GM21825 (cell line): ENCODE measurements around the gene C8G.

Source experiments
- ATAC-seq: cut with Tn5 transposase; IDR thresholded peaks from one replicate; pipeline ENCODE4 v1.9.1; 2021; ENCODE audit warnings: mild to moderate bottlenecking, moderate library complexity; ENCODE audit not compliant: unreplicated experiment

The C8G gene

DNA sequence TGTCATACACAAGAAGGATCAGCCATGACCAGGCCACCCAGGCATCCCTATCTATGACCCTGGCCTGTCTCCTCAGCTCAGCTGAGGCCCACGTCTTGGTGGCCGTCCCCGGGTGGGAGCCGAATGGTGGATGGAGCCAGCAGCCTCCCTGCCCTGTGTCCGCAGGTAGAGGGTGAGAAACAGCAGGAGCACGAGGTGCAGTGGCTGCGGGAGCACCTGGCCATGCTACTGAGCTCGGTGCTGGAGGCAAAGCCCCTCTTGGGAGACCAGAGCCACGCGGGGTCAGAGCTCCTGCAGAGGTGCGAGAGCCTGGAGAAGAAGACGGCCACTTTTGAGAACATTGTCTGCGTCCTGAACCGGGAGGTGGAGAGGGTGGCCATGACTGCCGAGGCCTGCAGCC lies 25.0 kb upstream of the C8G start:
- ATAC-seq = no peak

DNA sequence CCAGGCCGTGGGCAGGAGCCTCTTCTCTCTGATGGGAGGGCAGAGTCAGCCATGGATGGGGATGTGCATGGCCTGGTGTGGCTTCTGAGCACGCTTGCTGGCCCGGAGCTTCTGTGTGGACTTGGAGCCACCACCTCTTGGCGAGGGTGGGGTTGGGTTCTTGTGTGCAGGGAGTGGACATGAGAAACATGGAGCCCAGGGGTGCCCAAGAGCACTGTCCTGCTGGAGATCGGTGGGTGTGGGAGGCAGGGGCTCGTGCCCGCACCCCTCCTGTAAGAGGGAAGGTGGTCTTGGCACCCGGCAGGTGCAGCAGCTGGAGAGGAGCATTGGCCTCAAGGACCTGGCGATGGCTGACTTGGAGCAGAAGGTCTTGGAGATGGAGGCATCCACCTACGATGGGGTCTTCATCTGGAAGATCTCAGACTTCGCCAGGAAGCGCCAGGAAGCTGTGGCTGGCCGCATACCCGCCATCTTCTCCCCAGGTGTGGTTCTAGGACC lies 24.3 kb upstream of the C8G start:
- no peak for ATAC-seq

DNA sequence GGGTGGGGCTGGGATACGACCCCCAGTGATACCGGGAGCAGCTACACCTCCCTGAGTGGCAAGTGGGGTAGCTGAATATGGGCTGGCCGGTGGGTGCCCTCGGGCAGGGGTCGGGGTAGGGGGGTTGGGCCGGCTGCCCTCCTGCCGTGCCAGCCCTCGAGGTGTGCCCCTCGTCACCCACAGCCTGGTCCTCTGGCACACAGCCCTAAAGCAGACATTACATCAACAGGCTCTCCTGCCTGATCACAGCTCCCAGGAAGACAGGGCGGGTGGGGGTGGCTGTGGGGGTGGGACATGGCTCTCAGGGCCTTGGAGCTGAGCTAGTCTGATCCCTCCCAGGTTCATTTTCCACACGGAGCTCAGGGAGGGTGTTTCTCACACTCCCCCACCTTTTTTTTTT lies 23.7 kb upstream of the C8G start:
- no peak for ATAC-seq

DNA sequence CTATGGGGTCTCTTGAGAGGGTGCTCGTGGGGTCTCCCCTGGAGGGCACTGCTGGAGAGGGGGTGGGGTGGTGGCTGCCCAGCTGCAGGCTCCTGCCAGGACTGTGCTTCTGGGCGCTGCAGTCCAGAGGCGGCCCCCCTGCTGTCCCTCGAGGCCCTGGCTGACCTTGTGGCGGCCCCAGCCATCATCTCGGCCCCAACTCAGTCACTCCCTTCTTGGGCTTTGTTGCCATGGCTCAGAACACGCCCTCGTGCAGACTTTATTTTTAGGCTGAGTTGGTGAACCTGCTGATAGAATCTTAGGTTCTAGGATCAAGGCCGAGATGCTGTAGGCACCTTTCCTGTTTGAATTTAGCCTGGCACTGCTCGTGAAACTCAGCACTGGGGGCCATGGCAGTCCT lies 23.3 kb upstream of the C8G start:
- no peak for ATAC-seq

DNA sequence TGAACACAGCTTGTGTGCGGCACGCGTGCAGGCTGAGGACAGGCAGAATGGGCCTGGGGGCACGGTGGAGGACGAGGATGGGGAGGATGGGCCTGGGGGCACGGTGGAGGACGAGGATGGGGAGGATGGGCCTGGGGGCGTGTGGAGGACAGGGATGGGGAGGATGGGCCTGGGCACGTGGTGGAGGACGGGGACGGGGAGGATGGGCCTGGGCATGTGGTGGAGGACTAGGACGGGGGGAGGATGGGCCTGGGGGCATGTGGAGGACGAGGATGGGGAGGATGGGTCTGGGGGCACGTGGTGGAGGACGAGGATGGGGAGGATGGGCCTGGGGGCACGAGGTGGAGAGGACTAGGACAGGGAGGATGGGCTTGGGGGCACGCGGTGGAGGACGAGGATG lies 22.5 kb upstream of the C8G start:
- no peak for ATAC-seq

DNA sequence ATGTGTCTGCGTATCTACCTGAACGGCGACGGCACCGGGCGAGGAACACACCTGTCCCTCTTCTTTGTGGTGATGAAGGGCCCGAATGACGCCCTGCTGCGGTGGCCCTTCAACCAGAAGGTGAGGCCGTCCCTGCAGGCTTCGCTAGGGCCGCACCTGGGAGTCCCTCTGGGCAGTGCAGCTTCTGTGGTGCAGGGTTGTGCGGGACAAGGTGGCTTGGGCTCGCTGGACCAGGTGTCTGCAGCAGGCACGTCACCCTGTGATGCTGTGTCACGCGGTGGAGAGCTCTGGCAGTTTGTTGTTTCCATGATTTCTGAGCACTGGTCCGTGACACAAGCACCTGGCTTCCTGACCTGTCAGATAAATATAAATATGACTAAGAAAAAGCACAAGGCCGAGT lies 21.2 kb upstream of the C8G start:
- no peak for ATAC-seq

DNA sequence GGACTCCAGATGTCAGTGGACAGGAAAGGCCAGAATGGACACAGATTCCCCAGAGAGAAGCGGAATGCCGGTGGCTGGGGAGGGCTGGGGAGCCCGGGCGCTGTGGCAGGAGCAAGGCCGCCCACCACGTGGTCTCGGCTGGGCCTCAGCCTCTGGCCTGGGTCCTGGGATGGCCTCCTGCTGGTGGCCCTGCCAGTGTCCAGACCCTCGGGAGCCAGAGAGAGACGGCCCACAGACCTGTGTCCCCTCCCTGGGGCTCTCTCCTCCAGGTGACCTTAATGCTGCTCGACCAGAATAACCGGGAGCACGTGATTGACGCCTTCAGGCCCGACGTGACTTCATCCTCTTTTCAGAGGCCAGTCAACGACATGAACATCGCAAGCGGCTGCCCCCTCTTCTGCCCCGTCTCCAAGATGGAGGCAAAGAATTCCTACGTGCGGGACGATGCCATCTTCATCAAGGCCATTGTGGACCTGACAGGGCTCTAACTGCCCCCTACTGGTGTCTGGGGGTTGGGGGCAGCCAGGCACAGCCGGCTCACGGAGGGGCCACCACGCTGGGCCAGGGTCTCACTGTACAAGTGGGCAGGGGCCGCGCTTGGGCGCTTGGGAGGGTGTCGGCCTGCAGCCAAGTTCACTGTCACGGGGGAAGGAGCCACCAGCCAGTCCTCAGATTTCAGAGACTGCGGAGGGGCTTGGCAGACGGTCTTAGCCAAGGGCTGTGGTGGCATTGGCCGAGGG lies 19.5 kb upstream of the C8G start:
- ATAC-seq = no peak

DNA sequence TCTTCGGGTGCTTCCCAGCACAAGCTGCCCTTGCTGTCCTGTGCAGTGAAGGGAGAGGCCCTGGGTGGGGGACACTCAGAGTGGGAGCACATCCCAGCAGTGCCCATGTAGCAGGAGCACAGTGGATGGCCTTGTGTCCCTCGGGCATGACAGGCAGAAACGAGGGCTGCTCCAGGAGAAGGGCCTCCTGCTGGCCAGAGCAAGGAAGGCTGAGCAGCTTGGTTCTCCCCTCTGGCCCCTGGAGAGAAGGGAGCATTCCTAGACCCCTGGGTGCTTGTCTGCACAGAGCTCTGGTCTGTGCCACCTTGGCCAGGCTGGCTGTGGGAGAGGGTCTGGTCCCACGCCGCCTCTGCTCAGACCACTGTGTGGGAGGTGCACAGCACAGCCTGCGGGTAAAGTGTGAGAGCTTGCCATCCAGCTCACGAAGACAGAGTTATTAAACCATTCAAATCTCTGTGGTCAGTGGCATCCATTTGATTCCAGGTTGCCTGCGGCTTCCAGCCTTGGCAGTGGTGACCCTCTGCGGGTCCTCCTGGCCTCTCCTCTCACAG lies 18.8 kb upstream of the C8G start:
- no peak for ATAC-seq

DNA sequence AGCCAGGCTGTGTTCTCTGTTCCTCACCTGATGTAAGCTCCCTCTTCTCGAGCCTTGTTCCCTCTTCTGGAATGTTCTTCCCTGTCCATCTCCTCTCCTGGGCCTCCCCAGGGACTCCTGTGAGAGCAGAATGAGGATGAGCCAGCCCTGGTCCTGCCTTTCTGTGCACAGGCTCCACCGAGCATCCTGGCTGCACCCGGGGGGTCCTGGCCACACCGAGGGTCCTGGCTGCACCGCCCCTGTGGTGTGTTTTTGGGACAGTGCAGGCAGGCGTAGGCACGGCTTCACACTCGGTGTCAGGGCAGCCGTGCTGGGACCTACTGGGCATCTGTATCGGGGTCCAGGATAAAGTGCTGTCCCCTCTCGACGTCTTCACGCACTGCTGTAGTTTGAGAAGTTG lies 18.3 kb upstream of the C8G start:
- no peak for ATAC-seq

DNA sequence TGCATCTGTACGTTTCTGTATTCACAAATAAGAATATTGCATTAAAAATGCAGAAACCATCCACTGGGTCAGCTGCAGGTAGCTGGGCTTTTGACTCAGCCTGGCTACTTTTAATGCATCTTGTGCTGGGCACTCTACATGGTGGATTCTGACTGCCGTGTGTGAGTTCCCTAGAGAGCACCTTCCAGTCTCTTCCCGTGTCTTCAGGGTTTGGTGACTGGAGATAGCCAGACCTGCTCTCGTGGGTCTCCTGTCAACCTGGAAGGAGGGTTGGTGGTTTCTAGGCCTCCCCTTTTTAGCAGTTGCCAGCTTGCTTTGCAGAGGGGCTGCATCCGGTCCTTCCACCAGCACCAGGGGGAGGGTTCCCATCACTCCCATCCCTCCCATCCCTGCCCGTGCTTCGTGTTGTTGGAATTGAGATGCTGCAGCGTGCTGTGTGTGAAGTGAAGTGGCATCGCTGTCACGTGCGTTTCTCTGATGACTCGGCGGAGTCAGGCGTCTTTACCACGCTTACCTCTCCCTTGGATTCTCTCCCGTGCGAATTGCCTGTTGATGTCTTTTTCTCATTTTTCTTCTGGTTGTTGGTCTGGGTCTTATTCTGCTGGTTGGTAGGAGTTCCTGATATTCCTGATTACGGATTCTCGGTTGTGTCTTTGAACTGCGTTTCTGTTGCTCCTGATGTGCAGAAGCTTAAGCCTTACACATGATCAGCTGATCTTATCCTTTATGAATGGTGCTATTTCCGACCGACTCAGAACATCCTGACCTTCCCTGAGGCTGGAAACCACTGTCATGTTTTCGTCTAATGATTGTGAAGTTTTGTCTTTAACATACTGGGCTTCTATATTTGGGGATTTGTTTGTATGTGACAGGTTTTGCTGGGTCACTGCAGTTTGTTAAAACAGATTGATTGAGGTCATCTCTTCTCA lies 17.4 kb upstream of the C8G start:
- no peak for ATAC-seq

DNA sequence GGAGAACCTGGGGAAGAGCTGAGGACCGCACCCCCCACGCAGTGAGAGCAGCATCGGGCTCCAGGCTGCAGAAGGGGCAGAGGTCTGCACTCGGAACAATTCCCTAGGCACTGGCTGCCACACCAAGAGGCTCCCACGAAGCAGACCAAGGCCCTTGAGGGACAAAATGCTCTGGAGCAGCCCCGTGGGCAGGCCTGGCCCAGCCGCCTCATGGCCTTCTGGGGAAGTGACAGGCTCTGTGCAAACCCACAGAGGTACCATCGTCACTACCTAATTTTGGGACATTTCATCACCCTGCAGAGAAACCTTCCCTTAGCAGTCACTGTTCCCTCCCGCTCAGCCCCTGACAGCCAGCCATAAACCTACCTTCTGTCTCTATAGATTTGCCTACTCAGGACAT lies 16.5 kb upstream of the C8G start:
- ATAC-seq = no peak

DNA sequence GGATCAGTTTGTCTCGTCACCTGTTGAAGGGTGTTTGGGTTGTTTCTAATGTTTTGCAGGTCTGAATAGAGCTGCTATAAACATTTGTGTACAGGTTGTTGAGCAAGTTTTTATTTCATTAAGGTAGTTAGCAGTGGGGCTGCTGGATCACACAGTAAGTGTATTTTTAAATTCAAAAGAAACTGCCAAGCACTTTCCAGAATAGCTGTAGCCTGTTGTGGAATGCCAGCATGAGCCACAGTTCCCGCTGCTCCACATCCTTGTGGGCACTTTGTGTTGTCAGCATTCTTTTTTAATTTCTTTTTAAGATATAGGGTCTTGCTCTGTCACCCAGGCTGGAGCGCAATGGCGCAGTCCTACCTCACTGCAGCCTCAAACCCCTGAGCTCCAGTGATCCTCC lies 15.0 kb upstream of the C8G start:
- no peak for ATAC-seq

DNA sequence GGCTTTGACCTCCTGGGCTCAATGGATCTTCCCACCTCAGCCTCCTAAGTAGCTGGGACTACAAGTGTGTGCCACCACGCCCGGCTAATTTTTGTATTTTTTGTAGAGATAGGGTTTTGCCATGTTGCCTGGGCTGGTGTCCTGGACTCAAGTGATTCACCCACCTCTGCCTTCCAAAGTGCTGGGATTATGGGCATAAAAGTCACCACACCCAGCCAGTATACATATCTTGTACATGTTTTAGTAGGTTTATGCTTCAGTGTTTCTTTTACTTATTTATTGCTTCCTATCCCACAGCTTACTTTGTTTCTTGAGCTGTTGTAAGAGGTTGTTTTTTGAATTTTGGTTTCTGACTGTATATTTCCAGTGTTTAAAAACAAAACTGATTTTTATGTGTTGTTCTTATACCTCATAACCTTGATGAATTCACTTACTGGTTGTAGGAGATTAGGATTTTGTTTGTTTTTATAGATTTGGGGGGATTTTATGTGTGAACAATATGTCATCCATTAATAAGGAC lies 13.4 kb upstream of the C8G start:
- ATAC-seq = no peak

DNA sequence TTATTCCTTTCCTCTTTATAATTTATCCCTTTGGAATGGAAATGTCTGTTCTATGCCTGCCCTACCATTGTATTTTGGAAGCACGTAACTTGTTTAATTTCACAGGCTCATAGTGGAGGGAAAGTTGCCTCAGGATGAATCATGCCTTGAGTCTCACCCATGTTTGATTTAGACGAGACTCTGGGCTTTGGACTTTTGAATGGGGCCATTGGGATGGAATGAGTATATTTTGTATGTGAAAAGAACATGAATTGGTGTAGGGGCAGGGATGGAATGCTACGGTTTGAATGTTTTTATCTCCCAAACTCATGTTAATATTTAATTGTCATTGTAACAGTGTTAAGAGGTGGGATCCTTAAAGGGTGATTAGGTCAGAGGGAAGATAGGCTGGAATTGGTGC lies 10.8 kb upstream of the C8G start:
- no peak for ATAC-seq

DNA sequence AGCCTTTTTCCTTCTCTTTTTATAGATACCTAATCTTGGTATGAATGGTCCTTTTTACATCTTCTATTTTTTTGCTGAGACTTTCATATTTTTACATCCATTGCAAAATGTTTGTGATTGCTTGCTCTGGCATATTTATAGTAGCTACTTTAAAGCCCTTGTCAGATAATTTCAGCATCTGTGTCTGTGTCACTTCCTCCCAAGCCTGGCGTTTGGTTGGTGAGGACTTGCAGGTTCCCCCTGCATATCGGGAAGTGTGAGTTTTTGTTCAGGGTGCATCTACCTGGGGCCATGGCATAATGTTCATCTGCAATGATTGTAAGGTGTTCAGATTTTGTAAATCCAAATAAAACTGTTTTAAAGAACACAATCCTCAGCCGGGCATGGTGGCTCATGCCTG lies 9.4 kb upstream of the C8G start:
- no peak for ATAC-seq

DNA sequence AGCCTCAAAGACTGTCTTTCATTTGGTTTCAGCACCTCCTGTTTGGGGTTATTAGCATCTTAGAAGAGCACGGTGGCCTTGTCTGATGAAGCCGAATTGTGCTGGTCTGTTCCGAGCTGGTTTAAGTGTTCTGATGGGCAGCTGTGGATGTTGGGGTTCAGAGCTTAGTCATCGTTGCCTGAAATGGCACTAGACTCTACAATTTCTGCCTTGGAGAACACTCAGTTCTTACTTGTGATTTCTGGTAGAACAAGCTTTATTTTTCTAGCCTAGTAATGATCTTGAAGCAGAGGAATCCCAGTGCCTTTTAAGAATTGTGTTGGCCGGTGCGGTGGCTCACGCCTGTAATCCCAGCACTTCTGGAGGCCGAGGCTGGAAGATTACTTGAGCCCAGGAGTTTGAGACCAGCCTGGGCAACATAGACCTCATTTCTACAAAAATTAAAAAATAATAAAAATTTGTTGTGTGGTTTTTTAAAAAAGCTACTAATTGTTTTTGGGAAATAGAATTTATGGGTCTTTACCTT lies 8.3 kb upstream of the C8G start:
- no peak for ATAC-seq

DNA sequence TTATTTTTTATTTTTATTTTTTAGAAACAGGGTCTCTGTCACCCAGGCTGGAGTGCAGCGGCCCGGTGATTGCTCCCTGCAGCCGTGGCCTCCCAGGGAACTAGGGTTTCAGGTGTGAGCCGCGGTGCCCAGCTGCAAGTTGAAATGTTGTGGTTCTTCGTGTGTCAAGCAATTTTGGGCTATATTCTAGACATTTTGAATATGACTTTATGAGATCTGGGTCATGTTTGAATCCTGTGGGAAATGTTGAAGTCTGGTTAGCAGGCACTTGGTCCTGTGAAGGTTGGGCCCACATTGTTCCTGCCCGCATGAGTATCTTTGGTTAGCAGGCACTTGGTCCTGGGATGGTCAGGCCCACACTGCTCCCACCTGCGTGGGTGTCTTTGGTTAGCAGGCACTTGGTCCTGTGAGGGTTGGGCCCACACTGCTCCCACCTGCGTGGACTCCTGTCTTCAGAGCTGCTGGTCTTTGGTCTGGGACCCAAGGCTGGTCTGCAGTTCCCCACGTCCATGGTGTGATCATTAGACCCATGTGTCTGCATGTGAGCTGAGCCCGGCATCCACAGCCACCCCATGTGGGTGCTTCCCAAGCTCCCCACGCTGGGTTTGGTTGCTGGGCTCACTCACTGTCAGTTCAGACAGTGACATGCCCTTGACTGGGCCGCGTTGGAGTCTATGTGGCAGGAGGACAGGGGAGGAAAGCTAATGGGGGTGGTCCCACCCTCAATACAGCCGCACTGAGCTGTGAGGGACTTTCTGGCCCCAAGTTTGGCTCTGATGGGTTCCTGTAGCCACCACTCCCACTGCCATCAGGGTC lies 7.6 kb upstream of the C8G start:
- no peak for ATAC-seq

DNA sequence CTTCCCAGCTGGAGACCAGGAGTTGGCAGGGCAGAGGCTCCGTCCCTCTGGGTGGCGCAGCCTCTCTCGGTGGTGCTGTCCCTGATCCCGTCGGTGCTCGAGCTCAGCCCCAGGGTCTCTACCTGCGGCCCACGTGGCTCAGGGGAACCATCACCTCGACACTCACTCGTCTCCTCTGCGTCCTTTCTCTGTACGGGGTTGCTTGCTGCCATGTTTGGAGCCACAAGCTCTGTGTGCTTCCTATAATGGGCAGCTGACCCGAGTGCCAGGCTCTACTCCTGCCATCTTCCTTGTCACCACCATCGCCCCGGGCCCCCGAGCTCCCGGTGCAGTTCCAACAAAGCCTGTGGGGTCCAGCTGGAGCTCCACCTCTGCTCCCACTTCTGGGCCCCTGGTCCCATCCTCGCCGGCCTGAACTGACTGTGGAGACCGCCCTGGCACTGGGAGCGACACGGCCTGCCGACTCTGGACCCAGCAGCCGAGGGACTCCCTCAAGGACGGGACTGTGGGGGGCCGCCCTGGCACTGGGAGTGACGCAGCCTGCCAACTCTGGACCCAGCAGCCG lies 5.5 kb upstream of the C8G start:
- ATAC-seq = no peak

DNA sequence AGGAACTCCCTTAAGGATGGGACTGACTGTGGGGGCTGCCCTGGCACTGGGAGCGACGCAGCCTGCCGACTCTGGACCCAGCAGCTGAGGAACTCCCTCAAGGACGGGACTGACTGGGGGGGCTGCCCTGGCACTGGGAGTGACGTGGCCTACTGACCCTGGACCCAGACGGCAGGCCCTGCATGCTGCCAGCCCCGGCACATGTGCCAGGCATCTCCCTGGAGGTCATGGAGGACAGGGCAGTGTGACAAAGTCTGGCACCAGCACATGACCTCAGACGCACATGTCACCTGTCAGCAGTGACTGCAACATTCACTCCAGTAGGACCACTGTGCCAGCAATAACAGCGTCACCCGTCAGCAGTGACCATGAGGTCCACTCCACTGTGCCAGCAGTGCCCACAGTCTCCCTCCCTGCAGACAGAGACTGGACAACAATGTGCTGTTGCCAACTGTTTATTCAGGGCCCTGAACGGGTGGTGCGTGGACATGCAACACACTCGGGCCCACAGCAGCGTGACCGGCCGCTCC lies 5.0 kb upstream of the C8G start:
- no peak for ATAC-seq
